HUES48 (cell line): ENCODE data around the gene WDR47.

Experiments
- H3K27ac ChIP-seq: one replicate; pipeline ENCODE4 v1.7.0; 2013; ENCODE audit warnings: low read depth, low read length, inconsistent platforms
- H3K27me3 ChIP-seq: 2 replicates; pipeline ENCODE4 v1.6.1; 2013; ENCODE audit warnings: mild to moderate bottlenecking, low read length; ENCODE audit not compliant: control insufficient read depth, insufficient read depth
- H3K36me3 ChIP-seq: 2 replicates; pipeline ENCODE4 v1.6.1; 2013; ENCODE audit warnings: low read length; ENCODE audit not compliant: control insufficient read depth, insufficient read depth
- H3K4me1 ChIP-seq: 2 replicates; pipeline ENCODE4 v1.6.1; 2013; ENCODE audit warnings: mild to moderate bottlenecking, low read length; ENCODE audit not compliant: control insufficient read depth, insufficient read depth
- H3K4me3 ChIP-seq: 2 replicates; pipeline ENCODE4 v1.5.1; 2013; ENCODE audit warnings: mild to moderate bottlenecking, low read depth, low read length
- H3K9ac ChIP-seq: 2 replicates; pipeline ENCODE4 v1.6.1; 2013; ENCODE audit warnings: mild to moderate bottlenecking, low read depth, low read length, moderate library complexity
- H3K9me3 ChIP-seq: 2 replicates; pipeline ENCODE4 v1.6.1; 2013; ENCODE audit warnings: low read length; ENCODE audit not compliant: control insufficient read depth, insufficient read depth

The WDR47 gene

GRCh38 chr1:108961752-108962486 lies 80.0 kb downstream of the WDR47 start:
- Histone ChIP-seq H3K36me3 (peaks cover 7% of the 10 kb centered on the region; the same call in 1 of the 2 replicates), H3K4me3 (peak overlapping the region; percentile 77), H3K27ac (no peak overlapping the region), H3K9me3 (no peaks in the 10 kb centered on the region), H3K4me1 (peaks cover 11% of the 10 kb centered on the region), H3K9ac (peak overlapping the region; percentile 84; the same call in 1 of the 2 replicates), H3K27me3 (no peaks in the 10 kb centered on the region; the same call in 1 of the 2 replicates)

GRCh38 chr1:108961198-108961597 lies 80.7 kb downstream of the WDR47 start:
- Histone ChIP-seq H3K27me3 (no peaks in the 10 kb centered on the region; the same call in 1 of the 2 replicates), H3K27ac (no peak overlapping the region), H3K9me3 (no peaks in the 10 kb centered on the region), H3K9ac (no peak overlapping the region), H3K4me1 (peaks cover 11% of the 10 kb centered on the region), H3K36me3 (peaks cover 7% of the 10 kb centered on the region; the same call in 1 of the 2 replicates), H3K4me3 (no peak overlapping the region)

GRCh38 chr1:108960719-108961118 lies 81.2 kb downstream of the WDR47 start:
- Histone ChIP-seq H3K9ac (no peak overlapping the region), H3K9me3 (no peaks in the 10 kb centered on the region), H3K36me3 (peaks cover 7% of the 10 kb centered on the region; the same call in 1 of the 2 replicates), H3K27me3 (no peaks in the 10 kb centered on the region; the same call in 1 of the 2 replicates), H3K27ac (no peak overlapping the region), H3K4me1 (peaks cover 11% of the 10 kb centered on the region), H3K4me3 (no peak overlapping the region)

GRCh38 chr1:108957888-108958287 lies 84.0 kb downstream of the WDR47 start:
- Histone ChIP-seq H3K9me3 (no peaks in the 10 kb centered on the region), H3K9ac (no peak overlapping the region), H3K4me3 (no peak overlapping the region), H3K27me3 (no peaks in the 10 kb centered on the region), H3K36me3 (peaks cover 9% of the 10 kb centered on the region; the same call in 1 of the 2 replicates), H3K27ac (no peak overlapping the region), H3K4me1 (peaks cover 11% of the 10 kb centered on the region)

- H3K9ac ChIP-seq = no peak overlapping the region
- no peaks in the 10 kb centered on the region for H3K27me3 ChIP-seq
- H3K9me3 ChIP-seq = no peaks in the 10 kb centered on the region
- H3K36me3 ChIP-seq = peaks cover 9% of the 10 kb centered on the region; the same call in 1 of the 2 replicates
- peaks cover 4% of the 10 kb centered on the region; the same call in 1 of the 2 replicates for H3K4me1 ChIP-seq
- no peak overlapping the region for H3K27ac ChIP-seq
- no peak overlapping the region for H3K4me3 ChIP-seq
Measured at GRCh38 chr1:108955881-108956280, 86.0 kb downstream of the WDR47 start.

- Histone ChIP-seq H3K36me3 (peaks cover 7% of the 10 kb centered on the region; the same call in 1 of the 2 replicates), H3K9me3 (no peaks in the 10 kb centered on the region), H3K4me3 (no peak overlapping the region), H3K27me3 (no peaks in the 10 kb centered on the region), H3K4me1 (peaks cover 4% of the 10 kb centered on the region; the same call in 1 of the 2 replicates), H3K27ac (no peak overlapping the region), H3K9ac (no peak overlapping the region)
Measured at GRCh38 chr1:108955111-108955510, 86.8 kb downstream of the WDR47 start.

- Histone ChIP-seq H3K36me3 (peaks cover 7% of the 10 kb centered on the region; the same call in 1 of the 2 replicates), H3K27me3 (no peaks in the 10 kb centered on the region), H3K9ac (no peak overlapping the region), H3K4me3 (no peak overlapping the region), H3K4me1 (peaks cover 15% of the 10 kb centered on the region), H3K27ac (no peak overlapping the region), H3K9me3 (no peaks in the 10 kb centered on the region)
Measured at GRCh38 chr1:108953452-108953851, 88.5 kb downstream of the WDR47 start.

GRCh38 chr1:108951242-108951641 lies 90.7 kb downstream of the WDR47 start:
- Histone ChIP-seq H3K27me3 (no peaks in the 10 kb centered on the region), H3K27ac (no peak overlapping the region), H3K9ac (no peak overlapping the region), H3K4me1 (peaks cover 26% of the 10 kb centered on the region), H3K36me3 (peaks cover 7% of the 10 kb centered on the region; the same call in 1 of the 2 replicates), H3K4me3 (no peak overlapping the region), H3K9me3 (no peaks in the 10 kb centered on the region)

GRCh38 chr1:108949044-108949443 lies 92.9 kb downstream of the WDR47 start:
- Histone ChIP-seq H3K27ac (no peak overlapping the region), H3K9me3 (no peaks in the 10 kb centered on the region), H3K27me3 (no peaks in the 10 kb centered on the region), H3K9ac (peak overlapping the region; percentile 62; the same call in 1 of the 2 replicates), H3K4me1 (peaks cover 26% of the 10 kb centered on the region), H3K4me3 (0 out of 2 replicates have a peak overlapping the region, but pooled peaks have one; percentile 43), H3K36me3 (peaks cover 18% of the 10 kb centered on the region)

GRCh38 chr1:108947871-108948525 lies 93.9 kb downstream of the WDR47 start:
- Histone ChIP-seq H3K36me3 (peaks cover 29% of the 10 kb centered on the region), H3K27me3 (no peaks in the 10 kb centered on the region), H3K4me3 (peak overlapping the region; percentile 43), H3K27ac (peak overlapping the region; percentile 87), H3K9me3 (no peaks in the 10 kb centered on the region), H3K9ac (peak overlapping the region; percentile 62), H3K4me1 (peaks cover 26% of the 10 kb centered on the region)

GRCh38 chr1:108936170-108936569 lies 105.7 kb downstream of the WDR47 start:
- Histone ChIP-seq H3K4me3 (no peak overlapping the region), H3K27me3 (no peaks in the 10 kb centered on the region), H3K9me3 (no peaks in the 10 kb centered on the region), H3K27ac (no peak overlapping the region), H3K9ac (no peak overlapping the region), H3K36me3 (peaks cover 90% of the 10 kb centered on the region), H3K4me1 (no peaks in the 10 kb centered on the region)
